GM19239 (cell line): ENCODE results near the gene LIFR.

ENCODE experiments used
- DNase-seq: peaks from one replicate; pipeline ENCODE4 v3.0.0; 2011; ENCODE audit warnings: low spot score; ENCODE audit not compliant: insufficient read length
- FAIRE-seq: peaks from 2 replicates; lab custom pipeline; 2011; peaks lifted over from hg19 to GRCh38; lab: Jason Lieb, UNC

The LIFR gene

GRCh38 chr5:38551030-38552017 is 5.1 kb downstream of the LIFR start:
- no peak for FAIRE-seq
- no peak for DNase-seq

DNA sequence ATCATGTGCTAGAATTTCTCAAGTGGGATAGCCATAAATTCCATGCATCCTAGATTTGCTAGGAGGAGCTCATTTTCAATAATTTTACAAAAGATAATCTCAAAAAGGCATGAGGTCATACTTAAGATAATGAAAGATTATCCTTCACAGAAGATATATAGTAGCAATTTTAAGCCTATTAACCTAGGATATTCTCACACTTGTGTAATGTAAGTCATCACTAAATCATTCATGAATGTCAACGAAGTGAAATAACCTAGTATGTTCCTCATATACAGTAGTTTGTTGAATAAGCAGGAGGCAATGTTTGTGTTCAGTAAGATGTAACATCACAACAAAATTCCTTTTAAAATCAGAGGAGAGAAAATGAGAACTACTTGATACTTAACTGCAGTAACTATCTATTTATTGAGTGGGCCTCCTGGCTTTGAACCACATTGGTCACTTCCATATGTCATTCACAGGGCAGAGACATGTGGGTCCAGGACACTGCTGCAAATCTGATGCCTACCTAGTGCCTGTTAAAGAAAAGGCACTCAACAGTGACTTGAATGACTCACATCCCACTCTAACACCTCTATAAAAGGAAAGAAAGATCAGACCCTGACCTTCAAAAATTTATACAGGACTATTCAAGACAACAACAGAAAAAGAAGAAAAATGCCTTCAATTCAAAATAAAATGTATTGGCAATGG is 8.2 kb downstream of the LIFR start:
- FAIRE-seq (no peak), DNase-seq (no peak)

GRCh38 chr5:38547257-38547656 is 9.2 kb downstream of the LIFR start:
- DNase-seq (no peak), FAIRE-seq (no peak)

GRCh38 chr5:38546691-38547146 is 9.7 kb downstream of the LIFR start:
- FAIRE-seq (no peak), DNase-seq (no peak)

DNA sequence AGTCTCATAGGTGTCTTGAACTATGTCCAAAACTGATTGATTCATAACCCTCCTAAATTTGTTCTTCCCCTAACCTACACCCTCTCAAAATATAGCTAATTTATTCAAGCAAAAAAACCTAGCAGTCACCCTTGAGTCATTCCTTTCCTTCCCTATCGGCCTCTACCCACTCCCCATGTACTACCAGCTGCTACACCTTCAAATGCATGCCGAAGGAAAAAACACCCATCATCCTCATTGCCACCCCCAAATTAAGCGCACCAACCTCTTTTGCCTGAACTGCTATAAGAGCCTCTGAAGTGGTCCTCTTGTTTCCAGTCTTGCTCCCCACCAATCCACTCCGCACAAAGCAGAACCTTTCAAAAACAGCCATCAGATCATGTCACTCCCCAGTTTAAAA is 12.6 kb downstream of the LIFR start:
- no peak for FAIRE-seq

DNA sequence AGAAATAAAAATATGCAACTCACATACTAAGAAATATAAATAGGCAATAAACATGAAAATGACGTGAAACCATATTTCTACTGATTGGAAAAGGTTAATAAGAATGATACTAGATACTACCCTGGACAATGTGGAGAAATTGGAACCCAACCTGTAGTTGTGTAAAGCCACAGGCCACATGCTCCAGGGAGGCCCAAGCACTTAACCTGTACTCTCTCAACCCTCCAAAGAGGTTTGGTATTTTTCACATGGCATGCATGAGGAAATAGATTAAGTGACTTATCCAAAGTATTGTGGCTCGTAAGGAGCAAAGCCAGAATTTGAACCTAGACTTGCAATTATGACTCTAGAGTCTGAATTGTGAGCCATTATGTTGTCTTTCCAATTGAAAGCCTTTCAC is 13.4 kb downstream of the LIFR start:
- DNase-seq: no peak

More for the DNA sequence above, 12.6 kb downstream of the LIFR start:
- DNase-seq: no peak

DNA sequence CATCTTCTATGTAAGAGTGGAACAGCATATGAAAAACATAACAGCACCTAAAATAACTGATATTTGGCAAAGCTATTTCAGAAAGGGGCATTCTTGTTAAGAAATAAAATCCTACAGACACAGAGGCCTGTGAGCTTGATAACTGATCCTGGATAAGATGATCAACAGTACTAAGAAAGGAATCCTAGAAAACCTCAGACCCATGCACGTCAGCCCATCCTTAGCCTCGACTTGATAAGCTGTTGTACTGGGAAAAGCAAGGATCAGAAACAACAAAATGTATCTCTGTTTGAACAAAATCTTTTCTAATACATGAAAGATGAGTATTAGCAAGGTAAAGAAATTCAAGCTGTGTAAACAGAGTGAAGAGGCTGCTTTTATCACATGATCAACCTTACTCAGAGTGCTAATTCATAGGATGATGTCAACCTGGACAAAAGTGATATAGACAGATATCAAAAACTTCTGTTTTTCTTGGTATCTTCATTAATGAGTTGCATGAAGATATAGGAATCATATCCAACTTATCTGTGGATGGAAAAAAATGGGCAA is 15.2 kb downstream of the LIFR start:
- DNase-seq (no peak), FAIRE-seq (no peak)

More for the DNA sequence above, 13.4 kb downstream of the LIFR start:
- FAIRE-seq: no peak

DNA sequence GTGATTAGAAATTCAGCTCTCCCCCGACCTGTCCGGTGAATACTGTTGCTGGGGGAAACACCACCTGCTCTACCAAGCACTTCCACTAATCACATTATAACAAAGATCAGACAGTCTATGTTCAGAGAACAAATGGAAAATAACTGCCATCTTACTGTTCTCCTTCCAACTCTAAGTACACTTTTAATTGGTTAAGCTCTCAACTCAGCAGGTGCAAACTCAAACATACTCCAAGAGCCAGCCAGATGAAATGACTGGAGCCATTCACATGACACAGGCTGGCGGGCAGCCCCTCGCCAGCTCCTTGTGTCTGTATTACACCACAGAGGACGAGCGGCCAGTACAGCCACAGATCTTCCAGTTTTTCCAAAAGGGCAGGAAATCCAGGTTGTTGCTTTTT is 16.1 kb downstream of the LIFR start:
- FAIRE-seq: no peak
- no peak for DNase-seq

GRCh38 chr5:38538161-38538560 is 18.3 kb downstream of the LIFR start:
- DNase-seq: no peak
- no peak for FAIRE-seq

GRCh38 chr5:38537505-38537904 is 18.9 kb downstream of the LIFR start:
- FAIRE-seq: no peak
- DNase-seq: no peak

- DNase-seq (no peak), FAIRE-seq (no peak)
Observed at GRCh38 chr5:38536968-38537367, 19.5 kb downstream of the LIFR start.

DNA sequence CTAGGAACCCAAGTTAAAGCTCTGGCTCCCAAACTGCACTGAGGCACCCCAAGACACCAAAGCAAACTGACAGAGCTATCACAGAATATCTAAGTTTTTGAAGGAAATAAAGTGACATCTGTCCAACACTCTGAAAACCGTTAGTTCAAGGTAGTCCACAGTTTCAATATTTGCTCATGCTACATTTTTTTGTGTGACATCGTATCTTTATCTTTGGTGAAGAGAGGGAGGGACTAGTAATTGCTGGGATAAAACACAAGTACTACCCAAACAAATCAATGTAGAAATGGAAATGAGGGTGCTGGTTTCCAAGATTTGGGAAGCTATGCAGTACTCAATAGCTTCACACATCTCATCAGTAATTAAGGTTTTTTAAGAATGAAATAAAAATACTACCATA is 20.6 kb downstream of the LIFR start:
- DNase-seq: no peak
- no peak for FAIRE-seq

GRCh38 chr5:38535248-38535750 is 21.1 kb downstream of the LIFR start:
- DNase-seq: no peak
- FAIRE-seq: no peak

- no peak for FAIRE-seq
Observed at GRCh38 chr5:38534156-38534453, 22.3 kb downstream of the LIFR start.

DNA sequence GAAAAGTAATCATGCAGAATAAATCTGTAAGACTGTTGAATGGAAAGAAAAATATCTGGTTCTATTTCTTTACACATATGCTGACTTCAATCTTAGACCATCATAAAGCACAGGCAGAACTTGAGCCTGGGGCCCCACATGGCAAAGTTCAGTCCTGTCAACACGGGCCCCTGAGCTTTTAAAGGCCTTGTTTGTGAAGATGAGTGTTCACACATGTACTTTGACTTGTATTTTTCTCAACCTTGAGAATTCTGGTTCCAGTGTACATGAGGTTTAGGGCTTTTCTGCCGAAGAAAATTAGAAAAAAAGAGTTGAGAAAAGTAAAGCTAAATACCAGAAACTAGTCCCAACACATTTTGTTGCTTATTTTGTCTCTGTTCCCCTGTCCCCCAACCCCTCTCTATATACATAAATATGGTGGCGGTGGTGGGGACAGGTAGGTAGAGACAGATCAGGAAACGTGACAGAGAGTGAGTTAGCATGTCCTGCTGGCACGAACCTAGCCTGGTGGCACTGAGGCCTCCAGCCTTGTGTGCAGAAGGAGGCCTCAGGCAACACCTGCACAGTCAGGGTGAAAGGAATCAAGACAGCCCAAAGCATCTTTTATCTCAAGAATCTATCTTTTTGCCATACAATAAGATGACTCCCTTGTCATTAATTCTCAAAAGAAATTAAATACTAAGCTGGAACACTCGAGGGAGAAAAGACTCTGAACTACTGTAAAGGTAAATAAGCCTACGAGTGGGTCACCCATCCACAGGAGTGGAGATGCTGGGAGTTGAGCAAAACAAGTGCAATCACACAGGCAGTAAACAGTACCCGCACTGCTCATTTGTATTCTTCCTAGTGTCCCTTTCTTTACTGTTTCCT is 22.9 kb downstream of the LIFR start:
- DNase-seq (no peak), FAIRE-seq (no peak)

More at GRCh38 chr5:38534156-38534453, 22.3 kb downstream of the LIFR start:
- DNase-seq: no peak

DNA sequence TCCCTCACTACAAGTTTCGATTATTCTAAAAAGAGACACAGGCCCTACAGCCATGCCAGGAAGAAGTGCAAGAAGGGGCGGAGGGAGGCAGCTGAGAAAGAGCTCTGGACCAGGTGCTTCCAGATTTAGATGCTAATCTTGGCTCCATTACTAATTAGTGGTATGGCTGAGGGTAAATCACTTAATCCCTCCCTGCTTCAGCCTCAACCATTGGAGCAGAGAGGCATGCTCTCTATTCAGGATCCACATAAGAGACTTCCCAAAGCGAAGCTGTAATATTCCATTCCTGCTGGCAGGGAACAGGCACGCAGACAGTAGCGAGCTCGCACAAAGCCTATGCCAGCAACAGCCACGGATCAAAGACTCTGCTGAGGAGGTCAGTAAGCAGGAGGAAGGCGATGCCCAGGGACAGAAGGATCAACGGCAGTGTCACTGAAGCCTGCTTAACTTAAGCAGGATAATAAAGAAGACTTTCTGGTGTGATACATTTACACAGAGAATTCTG is 24.2 kb downstream of the LIFR start:
- DNase-seq (no peak), FAIRE-seq (no peak)

DNA sequence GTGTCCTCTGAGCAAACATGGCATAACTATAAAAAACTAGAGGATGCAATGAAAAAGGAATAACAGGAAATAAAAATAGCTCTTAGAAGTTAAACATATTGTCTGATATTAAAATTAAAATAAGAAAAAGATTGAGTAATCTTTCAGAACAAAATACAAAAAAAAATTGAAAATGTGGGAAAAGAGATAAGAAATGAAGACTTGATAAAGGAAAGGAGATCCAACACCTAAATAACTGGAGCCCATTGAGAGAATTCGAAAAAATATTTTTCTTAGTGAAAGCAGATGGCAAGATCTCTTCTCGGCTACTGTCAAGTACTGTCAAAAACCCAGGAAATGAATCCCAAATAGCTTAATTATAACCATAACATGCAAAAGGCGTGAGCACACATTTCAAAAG is 24.9 kb downstream of the LIFR start:
- FAIRE-seq (no peak), DNase-seq (no peak)

DNA sequence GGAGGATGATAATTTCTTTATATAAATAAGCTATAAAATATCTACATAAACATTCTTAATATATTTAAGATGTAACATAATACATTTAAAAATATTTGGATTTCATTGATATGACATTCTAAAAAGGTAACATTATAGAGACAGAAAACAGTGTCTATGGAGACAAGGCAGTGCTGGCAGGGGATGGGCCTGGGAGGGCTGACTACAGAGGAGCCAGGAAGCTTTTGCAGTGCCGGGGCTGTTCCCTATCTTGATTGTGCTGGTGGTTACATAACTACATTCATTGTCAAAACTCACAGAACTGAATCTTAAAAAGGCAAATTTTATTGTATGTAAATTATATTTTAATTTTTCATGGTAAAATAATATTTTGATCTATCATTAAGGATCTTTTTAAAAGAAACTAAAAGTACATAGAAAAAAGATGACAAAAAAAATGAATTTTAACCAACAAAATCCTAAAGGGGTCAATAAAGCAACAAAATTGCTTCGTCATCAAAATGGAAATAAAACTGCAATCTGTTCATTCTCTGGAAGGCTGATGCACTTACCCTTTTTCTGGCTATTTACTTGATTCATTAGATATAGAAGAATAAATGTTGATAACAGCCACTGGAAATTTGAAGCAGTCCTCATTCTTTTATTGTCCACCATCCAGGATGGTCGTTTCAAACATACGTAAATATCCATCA is 26.3 kb downstream of the LIFR start:
- no peak for FAIRE-seq
- DNase-seq: no peak

DNA sequence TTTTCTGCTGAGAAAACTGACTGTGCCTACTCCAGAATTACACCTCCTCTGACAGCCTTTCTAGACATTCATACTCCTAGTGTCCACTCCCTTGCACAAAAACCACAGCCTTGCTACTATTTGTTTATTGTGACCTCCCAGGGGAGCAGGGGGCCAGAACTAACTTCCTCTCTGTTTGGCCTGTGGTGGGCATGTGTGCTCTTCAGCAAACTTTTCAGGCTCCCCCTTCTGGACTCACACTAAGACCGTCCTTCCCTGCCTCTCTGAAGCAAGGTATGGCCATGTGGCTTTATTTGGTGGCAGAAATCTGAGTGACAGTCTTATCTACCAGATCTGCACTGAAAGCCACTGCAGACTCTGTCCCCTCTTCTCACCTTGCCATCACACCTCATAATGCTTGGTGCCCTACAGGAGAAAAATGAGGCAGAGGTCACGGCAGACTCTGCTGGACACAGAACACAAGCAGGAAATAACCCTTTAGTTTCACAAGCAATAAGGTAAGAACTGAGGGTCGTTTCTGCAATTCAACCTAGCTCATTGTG is 28.2 kb downstream of the LIFR start:
- DNase-seq (no peak), FAIRE-seq (no peak)
